ENCODE data around the gene GBGT1.

Gene GBGT1

DNA sequence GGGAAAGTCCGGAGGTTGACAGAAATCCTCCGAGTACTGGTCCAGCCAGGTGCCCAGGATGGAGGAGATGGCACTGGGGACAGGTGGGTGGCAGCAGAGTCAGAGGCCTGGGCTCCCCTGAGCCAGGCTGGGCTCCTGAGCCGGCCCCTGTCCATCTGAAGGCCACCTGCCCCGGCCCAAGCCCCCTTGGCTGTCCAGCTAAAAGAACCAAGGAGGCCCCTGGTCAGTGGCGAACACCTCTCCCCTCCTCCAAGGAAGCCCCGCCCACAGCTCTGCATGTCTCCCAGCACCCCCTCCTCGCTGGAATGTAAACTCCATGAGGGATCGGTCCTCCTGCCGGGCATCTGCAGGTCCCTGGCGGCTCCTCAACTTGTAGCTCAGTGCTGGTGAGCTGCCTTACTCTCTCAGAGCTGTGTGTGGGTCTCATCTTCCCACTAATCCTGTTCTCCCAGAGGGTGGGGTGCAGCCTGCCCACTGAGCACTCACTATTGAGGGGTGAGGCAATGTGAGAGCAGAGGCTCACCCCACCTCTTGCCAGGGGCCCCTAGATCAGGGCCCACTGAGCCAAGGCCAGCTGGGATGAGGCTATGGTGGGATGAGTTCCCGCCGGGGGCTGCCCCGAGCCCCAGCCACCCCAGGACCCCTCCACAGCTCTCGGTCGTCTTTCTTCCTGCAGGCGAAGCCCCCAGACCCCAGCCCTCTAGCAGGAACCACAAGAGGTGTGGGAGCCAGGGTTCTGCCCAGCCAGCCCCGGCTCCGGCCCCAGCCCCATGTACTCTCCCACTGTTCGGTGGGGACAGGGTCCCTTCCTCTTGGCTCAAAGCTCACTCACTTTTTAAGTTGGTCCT lies 54.7 kb downstream of the GBGT1 start:
- no peak overlapping the region for H3K4me3 ChIP-seq (ENCODE audit: low read depth, low read length)
- DNase-seq (ENCODE audit: low read depth), result no peak
- TF ChIP-seq, protein P1, sequence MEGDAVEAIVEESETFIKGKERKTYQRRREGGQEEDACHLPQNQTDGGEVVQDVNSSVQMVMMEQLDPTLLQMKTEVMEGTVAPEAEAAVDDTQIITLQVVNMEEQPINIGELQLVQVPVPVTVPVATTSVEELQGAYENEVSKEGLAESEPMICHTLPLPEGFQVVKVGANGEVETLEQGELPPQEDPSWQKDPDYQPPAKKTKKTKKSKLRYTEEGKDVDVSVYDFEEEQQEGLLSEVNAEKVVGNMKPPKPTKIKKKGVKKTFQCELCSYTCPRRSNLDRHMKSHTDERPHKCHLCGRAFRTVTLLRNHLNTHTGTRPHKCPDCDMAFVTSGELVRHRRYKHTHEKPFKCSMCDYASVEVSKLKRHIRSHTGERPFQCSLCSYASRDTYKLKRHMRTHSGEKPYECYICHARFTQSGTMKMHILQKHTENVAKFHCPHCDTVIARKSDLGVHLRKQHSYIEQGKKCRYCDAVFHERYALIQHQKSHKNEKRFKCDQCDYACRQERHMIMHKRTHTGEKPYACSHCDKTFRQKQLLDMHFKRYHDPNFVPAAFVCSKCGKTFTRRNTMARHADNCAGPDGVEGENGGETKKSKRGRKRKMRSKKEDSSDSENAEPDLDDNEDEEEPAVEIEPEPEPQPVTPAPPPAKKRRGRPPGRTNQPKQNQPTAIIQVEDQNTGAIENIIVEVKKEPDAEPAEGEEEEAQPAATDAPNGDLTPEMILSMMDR (conservative IDR thresholded peaks at IDR 0.05; ENCODE audit: low read depth, low read length), result no peak

DNA sequence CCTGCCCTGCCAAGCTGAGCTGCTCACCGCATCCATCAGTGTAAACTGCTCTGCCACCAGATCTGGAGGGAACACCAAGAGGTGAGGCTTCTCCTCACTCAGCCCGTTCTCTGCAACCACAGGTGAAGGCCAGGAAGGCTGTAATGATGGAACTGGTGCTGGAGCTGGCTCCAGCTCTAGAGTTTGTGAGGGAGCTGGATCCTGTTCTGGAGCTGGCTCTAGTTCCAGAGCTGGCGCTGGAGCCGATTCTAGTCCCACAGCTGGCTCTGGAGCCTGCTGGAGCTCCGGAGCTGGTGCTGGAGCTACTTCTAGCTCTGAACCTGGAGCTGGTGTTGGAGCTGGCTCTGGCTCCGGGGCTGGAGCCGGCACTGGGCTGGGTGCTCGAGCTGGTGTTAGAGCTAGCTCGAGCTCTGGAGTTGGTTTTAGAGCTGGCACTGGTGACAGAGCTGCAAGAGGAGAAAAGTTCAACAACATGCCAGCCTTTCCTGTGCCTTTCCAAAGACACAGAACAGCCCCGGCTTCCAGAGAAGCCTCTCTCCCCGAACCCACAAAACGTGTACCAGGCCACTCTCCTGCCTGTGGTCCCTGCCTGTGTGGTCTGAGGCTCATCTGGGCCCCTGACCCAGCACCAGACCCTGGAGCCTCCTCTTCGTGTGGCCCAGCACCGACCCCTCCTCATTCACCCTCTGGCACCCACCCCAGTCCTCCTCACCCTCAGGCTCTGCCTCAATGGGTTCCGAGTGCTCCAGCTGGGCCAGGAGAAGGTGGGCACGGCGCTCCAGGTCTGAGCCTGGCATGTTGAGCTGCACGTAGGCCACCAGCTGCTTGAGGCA lies 55.5 kb downstream of the GBGT1 start:
- TF ChIP-seq, protein P1 (conservative IDR thresholded peaks at IDR 0.05; ENCODE audit: low read depth, low read length), result no peak
- H3K4me3 ChIP-seq (ENCODE audit: low read depth, low read length), result no peak overlapping the region
- no peak for DNase-seq (ENCODE audit: low read depth)

DNA sequence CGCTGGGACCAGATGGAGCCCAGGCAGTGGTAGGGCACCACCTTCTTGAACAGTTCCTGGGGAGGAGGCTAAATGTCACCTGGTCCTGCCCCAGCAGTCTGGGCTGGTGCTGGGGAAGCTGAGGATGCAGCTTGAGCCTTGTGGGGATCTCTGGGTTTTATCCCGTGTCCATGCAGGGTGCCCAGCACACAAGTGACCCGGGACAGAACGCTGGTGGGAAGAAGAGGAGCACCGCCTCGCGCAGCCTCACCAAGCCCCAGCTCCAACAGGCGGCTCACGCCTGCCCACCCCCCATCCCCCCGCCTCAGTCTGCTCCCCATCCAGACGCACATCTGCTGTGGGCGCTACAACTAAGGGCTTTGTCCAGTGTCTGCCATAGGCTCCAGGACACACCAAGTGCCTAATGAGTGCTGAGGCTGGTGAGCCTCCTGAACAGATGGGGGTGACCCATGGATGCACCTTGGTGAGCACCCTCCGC lies 56.4 kb downstream of the GBGT1 start:
- TF ChIP-seq, protein P1 (conservative IDR thresholded peaks at IDR 0.05; ENCODE audit: low read depth, low read length), result no peak
- no peak for DNase-seq (ENCODE audit: low read depth)
- H3K4me3 ChIP-seq (ENCODE audit: low read depth, low read length), result no peak overlapping the region

DNA sequence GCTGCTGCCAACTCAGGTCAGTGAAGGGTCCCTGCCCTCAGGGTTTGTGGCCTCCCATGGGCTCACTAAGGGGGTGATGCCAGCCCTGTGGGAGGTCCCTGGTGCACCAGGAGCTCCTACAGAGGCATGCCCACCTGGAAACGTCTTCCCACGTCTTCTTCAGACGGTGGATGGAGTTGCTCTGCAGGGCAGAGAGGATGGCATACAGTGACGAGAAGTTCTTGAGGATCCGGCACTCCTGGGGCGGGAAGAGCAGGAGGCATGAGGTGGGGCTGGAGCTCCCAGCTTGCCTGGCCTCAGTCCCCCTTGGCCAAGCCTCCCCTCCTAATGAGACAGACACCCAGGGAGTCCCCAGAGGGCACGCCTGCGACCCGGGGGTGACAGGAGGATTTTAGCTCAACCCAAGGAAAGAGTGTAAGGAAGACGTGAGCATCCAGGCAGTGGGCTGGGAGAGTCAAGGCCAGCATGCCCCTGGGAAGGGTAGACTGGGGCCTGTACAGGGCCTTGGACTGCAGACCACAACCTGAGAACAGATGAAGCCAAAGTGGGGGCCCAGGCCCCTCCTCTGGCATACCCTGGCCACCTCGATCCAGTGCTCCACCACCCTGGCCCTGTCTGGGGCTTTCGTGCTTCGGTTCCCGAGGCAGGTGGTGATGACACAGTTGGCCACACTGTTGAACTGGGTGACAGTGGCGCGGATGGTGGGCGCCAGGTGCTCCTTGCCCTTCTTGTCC lies 57.0 kb downstream of the GBGT1 start:
- DNase-seq (ENCODE audit: low read depth), result no peak
- TF ChIP-seq, protein P1 (conservative IDR thresholded peaks at IDR 0.05; ENCODE audit: low read depth, low read length), result no peak
- H3K4me3 ChIP-seq (ENCODE audit: low read depth, low read length), result no peak overlapping the region

DNA sequence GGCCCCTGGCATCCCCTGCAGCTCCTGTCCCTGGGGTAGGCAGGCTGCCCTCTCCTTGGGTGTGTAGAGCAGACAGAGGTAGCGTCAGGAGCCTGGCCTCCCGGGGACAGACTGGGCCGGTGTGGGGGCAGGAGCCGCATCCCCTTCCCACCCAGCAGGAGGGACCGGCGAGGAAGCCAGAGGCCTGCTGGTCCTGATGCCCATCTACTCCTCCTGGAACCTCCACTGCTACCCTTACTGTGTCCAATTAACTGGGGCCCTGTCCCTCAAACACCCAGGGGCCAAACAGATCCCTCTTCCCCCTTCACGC lies 58.3 kb downstream of the GBGT1 start:
- H3K4me3 ChIP-seq (ENCODE audit: low read depth, low read length), result no peak overlapping the region
- TF ChIP-seq, protein P1 (conservative IDR thresholded peaks at IDR 0.05; ENCODE audit: low read depth, low read length), result no peak
- DNase-seq (ENCODE audit: low read depth), result no peak

DNA sequence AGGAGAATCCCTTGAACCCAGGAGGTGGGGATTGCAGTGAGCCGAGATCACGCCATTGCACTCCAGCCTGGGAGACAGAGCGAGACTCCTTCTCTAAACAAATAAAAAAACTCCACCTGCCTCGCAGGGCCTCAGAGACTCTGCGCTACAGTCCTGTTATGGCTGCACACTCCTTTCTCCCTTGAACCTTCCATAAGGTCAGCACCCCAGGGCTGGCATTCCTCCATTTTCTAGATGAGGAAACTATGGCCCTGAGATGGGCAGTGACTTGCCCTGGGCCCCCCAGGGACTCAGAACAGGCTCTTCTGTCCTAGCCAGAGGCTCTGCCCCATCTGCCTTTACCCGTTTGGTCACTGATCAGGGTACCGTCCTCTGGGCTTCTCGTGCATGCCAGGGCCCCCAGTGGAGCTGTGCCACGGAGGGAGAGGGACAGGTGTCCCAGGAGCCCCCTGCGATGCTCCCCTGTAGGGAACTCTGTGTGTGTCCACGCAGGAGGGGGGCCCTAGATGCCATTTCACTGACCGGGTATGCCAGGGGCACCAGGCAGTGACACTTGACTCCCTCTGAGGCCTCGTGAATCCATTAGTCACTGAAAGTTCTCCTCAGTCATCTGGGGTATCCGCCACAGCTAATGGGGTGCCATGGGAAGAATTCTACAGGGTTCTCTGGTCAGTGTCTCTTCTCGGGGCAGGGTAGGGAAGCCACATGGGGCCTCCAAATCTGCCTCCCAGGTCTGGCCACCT lies 58.8 kb downstream of the GBGT1 start:
- DNase-seq (ENCODE audit: low read depth), result no peak
- TF ChIP-seq, protein P1 (conservative IDR thresholded peaks at IDR 0.05; ENCODE audit: low read depth, low read length), result no peak
- no peak overlapping the region for H3K4me3 ChIP-seq (ENCODE audit: low read depth, low read length)

Measured in choroid plexus epithelial cell (primary cell).